GM21528 (cell line): ENCODE data around the gene STUB1.

Source experiments
- ATAC-seq: cut with Tn5 transposase; IDR thresholded peaks from one replicate; pipeline ENCODE4 v1.9.1; 2021; ENCODE audit warnings: mild to moderate bottlenecking, moderate library complexity; ENCODE audit not compliant: unreplicated experiment, low FRiP score

STUB1 gene

GRCh38 chr16:662597-662996 lies 17.6 kb upstream of the STUB1 start:
- ATAC-seq: no peak

- no peak for ATAC-seq
Measured at GRCh38 chr16:666572-666971, 13.6 kb upstream of the STUB1 start.

DNA sequence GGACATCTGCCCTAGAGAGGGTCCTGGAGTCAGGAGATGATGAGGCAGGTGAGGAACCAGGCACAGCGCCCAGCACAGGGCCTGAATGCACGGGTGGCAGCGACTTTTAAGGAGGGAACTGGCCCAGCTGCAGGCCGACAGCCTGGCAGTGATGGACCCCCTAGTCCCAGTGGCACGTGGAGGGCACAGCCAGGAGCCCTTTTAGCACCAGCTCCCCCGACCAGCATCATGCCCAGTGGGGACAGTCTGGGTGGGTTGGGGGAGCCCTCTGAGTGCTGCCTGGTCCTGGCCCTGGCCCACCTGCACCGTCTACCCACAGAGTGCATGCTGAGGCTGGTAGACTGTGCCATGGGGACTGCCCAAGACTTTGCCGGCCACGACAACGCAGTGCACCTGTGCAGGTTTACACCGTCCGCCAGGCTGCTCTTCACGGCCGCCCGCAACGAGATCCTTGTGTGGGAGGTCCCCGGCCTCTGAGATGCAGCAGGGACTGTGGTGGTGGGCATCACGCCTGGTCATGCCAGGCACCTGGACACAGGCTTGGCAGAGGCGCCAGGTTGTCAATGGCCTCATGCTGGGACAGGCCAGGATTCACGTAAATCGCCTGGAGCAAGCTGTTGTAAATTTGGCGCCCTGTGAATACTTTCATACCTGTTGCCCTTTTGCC lies 13.0 kb upstream of the STUB1 start:
- no peak for ATAC-seq

DNA sequence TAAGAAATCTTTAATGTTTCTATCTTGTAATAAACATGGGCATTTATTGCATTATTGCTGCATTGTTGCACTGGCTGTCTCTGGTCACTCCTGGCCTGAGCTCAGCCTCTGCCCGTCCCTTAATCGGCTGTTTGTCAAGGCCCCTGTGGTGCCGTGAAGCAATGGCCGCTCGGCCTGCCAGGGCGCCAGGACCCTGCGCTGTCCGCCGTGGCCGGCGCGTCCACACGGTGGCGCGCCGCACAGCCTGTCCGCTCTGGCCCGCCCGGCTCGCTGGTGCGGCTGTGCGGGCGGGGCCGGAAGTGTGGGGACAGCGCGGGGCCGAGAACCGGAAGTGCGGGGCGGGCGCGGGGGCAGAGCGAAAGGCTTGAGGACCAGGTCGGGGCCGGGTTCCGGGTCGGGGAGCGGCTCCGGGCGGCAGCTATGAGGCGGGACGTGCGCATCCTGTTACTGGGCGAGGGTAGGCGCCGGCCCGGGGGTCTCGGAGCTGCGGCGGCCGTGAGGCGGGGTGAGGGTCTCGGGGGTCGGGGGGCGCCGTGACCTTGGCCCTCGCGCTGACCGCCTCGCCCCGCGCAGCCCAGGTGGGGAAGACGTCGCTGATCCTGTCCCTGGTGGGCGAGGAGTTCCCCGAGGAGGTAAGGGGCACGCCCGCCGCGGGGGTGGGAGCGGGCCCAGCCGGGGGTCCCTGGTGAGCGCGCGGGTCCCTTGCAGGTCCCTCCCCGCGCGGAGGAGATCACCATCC lies 12.3 kb upstream of the STUB1 start, which contains the start of gene RHOT2:
RHOT2 (plus strand) TSS at position 353 of the 739 bp plus-strand sequence; CDS start at position 421, 68 bp downstream.
- peak; percentile 65 for ATAC-seq

- no peak for ATAC-seq
Measured at GRCh38 chr16:668519-669171, 11.6 kb upstream of the STUB1 start.

GRCh38 chr16:669666-670065 lies 10.5 kb upstream of the STUB1 start:
- ATAC-seq: no peak

- no peak for ATAC-seq
Measured at GRCh38 chr16:670485-671352, 9.5 kb upstream of the STUB1 start.

- ATAC-seq: no peak
Measured at GRCh38 chr16:671353-672131, 8.7 kb upstream of the STUB1 start.

GRCh38 chr16:672371-672770 lies 7.8 kb upstream of the STUB1 start:
- ATAC-seq: no peak

GRCh38 chr16:672851-673250 lies 7.4 kb upstream of the STUB1 start:
- no peak for ATAC-seq

DNA sequence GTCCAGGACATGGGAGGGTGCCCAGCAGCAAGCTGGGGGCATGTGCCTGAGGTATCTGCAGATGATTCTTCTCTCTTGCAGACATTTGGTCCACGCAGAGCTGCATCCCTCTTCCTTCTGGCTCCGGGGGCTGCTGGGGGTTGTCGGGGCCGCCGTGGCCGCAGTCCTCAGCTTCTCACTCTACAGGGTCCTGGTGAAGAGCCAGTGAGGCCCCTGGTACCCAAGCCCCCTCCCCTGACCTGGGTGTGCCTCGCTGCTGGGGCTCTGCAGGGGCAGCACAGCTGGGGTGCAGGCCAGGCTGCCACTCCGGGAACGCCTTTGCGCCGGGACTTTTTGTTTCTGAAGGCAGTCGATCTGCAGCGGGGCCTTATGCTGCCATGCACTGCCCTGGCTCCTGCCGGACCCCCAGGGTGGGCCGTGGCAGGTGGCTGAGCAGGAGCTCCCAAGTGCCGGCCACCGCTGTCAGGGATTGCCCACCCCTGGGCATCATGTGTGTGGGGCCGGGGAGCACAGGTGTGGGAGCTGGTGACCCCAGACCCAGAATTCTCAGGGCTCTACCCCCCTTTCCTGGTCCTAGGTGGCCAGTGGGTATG lies 6.7 kb upstream of the STUB1 start:
- ATAC-seq: no peak

- no peak for ATAC-seq
Measured at GRCh38 chr16:674214-674881, 5.9 kb upstream of the STUB1 start.

DNA sequence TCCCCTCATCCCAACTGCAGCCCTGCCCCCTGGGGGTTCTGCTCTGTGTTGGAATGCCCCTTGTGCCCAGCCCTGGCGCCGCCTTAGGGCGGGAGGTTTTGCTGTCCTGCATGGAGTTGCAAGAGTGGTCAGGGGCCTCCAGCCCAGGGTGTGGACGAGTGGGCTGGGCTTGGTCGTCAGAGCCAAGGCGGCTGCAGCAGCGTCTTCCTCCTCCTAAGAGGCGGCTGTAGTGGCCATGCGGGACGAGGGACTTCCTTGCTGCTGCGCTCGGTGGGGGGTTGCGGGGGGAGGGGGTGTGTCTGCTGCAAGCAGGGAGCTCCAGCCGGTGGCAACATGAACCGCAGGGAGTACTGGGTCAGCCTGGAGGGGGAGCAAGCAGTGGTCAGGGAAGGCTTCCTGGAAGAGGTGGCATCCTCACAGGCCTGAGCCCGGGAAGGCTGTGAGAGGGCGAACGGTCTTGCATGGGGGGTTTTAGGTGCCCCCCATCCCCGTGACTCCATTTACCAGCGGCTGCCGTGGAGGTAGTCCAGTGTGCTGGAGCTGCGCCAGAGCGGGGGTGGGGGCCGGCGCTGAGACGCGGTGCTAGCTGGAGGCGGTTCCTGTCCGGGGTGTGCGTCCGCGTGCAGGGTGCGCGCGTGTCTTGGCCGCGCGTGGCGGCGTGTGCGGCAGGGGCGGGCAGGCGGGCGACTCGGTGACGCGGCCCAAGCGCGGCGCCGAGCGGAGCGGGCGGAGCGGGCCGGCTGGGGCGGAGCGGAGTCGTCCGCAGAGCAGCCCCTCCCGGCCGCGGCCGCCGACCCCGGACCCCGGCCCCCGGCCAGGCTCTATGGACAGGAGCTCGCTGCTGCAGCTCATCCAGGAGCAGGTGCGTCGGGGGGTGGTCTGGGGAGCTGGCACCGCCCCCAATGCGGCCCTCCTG lies 5.0 kb upstream of the STUB1 start, which contains the start of gene RHBDL1:
RHBDL1 (plus strand) TSS at position 704 of the 916 bp plus-strand sequence; CDS start at position 824, 120 bp downstream.
- no peak for ATAC-seq

DNA sequence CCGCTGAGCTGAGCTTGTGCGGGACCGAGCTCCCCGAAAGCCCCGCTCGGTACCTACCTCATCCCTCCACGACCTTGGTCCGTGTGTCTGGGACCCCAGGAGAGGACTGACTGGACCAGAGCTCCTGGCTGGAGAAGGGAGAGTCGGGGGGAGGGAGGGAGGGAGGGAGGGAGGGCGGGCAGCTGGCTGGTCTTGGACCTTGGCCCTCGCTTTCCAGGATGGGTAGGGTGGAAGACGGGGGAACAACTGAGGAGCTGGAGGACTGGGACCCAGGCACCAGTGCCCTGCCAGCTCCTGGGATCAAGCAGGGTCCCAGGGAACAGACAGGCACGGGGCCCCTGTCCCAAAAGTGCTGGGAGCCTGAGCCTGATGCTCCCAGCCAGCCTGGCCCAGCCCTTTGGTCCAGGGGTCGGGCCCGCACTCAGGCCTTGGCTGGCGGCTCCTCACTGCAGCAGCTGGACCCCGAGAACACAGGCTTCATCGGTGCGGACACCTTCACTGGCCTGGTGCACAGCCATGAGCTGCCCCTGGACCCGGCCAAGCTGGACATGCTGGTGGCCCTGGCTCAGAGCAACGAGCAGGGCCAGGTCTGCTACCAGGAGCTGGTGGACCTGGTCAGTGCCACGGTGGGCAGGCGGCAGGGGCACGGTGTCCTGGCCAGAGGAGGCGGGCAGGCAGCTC lies 4.2 kb upstream of the STUB1 start:
- ATAC-seq: no peak

- ATAC-seq: no peak
Measured at GRCh38 chr16:676565-676902, 3.7 kb upstream of the STUB1 start.

- no peak for ATAC-seq
Measured at GRCh38 chr16:676913-677312, 3.3 kb upstream of the STUB1 start.
